GM23248 (cell line): ENCODE data around the gene GRIA3. TPM values are rescaled to one million over a fixed set of nuclear protein-coding genes. Genes with fewer than 3 reads are reported as not detected.

Experiments
- DNase-seq: peaks from one replicate; pipeline ENCODE4 v3.0.0-alpha.2; 2015
- H2AFZ ChIP-seq: fragments of 200-600 bp; sonication (generic); 2 replicates; pipeline ENCODE4 v1.6.1; 2016; ENCODE audit warnings: antibody characterized with exemption
- H3F3A ChIP-seq: fragments of 200-600 bp; sonication (generic); 2 replicates; pipeline ENCODE4 v1.6.1; 2016; ENCODE audit warnings: mild to moderate bottlenecking, antibody characterized with exemption, mixed run types; ENCODE audit not compliant: insufficient read depth
- H3K27ac ChIP-seq: fragments of 200-600 bp; sonication (generic); 2 replicates; pipeline ENCODE4 v1.5.1; 2016; ENCODE audit warnings: mild to moderate bottlenecking
- H3K27me3 ChIP-seq: fragments of 200-600 bp; sonication (generic); replicated peaks from 2 replicates; pipeline ENCODE4 v1.6.1; 2016; ENCODE audit warnings: mild to moderate bottlenecking; ENCODE audit not compliant: insufficient read depth
- H3K36me3 ChIP-seq: fragments of 200-600 bp; sonication (generic); 2 replicates; pipeline ENCODE4 v1.6.1; 2016; ENCODE audit warnings: low read depth, mild to moderate bottlenecking
- H3K4me1 ChIP-seq: fragments of 200-600 bp; sonication (generic); 2 replicates; pipeline ENCODE4 v1.6.1; 2016; ENCODE audit warnings: mild to moderate bottlenecking; ENCODE audit not compliant: insufficient read depth
- H3K4me2 ChIP-seq: fragments of 200-600 bp; sonication (generic); one replicate; pipeline ENCODE4 v1.6.1; 2016; ENCODE audit warnings: mild to moderate bottlenecking; ENCODE audit not compliant: unreplicated experiment
- H3K4me3 ChIP-seq: fragments of 200-600 bp; sonication (generic); 2 replicates; pipeline ENCODE4 v1.5.1; 2016; ENCODE audit warnings: mild to moderate bottlenecking
- H3K79me2 ChIP-seq: fragments of 200-600 bp; sonication (generic); 2 replicates; pipeline ENCODE4 v1.6.1; 2016; ENCODE audit warnings: mild to moderate bottlenecking; ENCODE audit not compliant: insufficient read depth
- H3K9ac ChIP-seq: fragments of 200-600 bp; sonication (generic); 2 replicates; pipeline ENCODE4 v1.6.1; 2016; ENCODE audit warnings: mild to moderate bottlenecking
- H3K9me2 ChIP-seq: fragments of 200-600 bp; sonication (generic); 2 replicates; pipeline ENCODE4 v1.6.1; 2016; ENCODE audit warnings: mixed run types, mild to moderate bottlenecking, moderate library complexity; ENCODE audit not compliant: insufficient read depth
- H3K9me3 ChIP-seq: fragments of 200-600 bp; sonication (generic); one replicate; pipeline ENCODE4 v1.6.1; 2017; ENCODE audit warnings: low read depth
- H4K20me1 ChIP-seq: fragments of 200-600 bp; sonication (generic); 2 replicates; pipeline ENCODE4 v1.6.0; 2016; ENCODE audit not compliant: insufficient read depth
- EZH2 ChIP-seq: fragments of 200-600 bp; sonication (generic); IDR thresholded peaks from 2 replicates; pipeline ENCODE4 v1.6.1; 2018; ENCODE audit warnings: antibody characterized with exemption, mild to moderate bottlenecking; ENCODE audit not compliant: insufficient read depth, poor library complexity, severe bottlenecking
- EZH2phosphoT487 ChIP-seq: fragments of 200-600 bp; sonication (generic); IDR thresholded peaks from 2 replicates; pipeline ENCODE4 v1.6.1; 2018; ENCODE audit warnings: antibody characterized with exemption, moderate library complexity, mild to moderate bottlenecking, low read depth; ENCODE audit not compliant: insufficient read depth
- WGBS, 2 experiments: methylation state at CpG; one replicate each; pipeline ENCODE4 v1.1.6; 2015 to 2017; ENCODE audit warnings: low lambda C conversion rate in 2 of 2, low coverage in 1 of 2; ENCODE audit errors: missing lambda C conversion rate in 2 of 2; 5-methylcytosine and 5-hydroxymethylcytosine counted together
- in situ Hi-C: fragments of 300-500 bp; cut with MboI; formaldehyde crosslinking; loops from 2 replicates; pipeline ENCODE4 v1.15.0; 2020
- polyA plus RNA-seq: library from polyadenylated mRNA; unstranded; fragments of >200 nt; fragmentation: Nextera tagmentation; extraction: Ambion mirVana; gene quantifications from 2 replicates; pipeline ENCODE4 v1.2.1, GENCODE V29; 2016
- total RNA-seq: library from RNA; depleted of rRNA; stranded (reverse); fragments of >200 nt; shearing (Covaris generic); gene quantifications from 2 replicates; pipeline ENCODE4 v1.2.3, GENCODE V29; 2014

The GRIA3 gene
- total and polyA plus RNA-seq, 2 experiments from 2014 or later = 36.0 to 52.4 TPM

DNA sequence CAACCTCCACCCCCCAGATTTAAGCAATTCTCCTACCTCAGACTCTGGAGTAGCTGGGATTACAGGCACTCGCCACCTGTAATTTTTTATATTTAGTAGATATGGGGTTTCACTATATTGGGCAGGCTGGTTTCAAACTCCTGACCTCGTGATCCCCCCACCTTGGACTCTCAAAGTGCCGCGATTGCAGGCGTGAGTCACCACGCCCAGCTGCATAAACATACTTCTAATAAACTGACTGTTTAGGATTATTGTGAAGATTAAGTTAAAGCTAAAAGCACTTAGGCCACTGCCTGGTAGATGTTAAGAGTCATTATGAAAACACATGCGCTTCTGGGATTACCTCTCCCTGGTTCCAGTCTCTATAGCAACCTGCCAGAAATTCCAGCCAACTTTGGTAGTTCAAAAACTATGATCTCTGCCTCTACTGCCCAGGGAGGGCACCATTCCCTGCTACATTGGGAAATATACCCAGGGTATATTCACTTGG lies 30.2 kb upstream of the GRIA3 start:
- Histone ChIP-seq H3K4me2 (no peak overlapping the region), H3K79me2 (no peaks in the 10 kb centered on the region), H3K9me2 (no peaks in the 10 kb centered on the region), H3K27me3 (no peaks in the 10 kb centered on the region), H3F3A (no peaks in the 10 kb centered on the region), H4K20me1 (no peaks in the 10 kb centered on the region), H3K36me3 (no peaks in the 10 kb centered on the region), H3K4me3 (no peak overlapping the region), H3K27ac (no peak overlapping the region), H3K4me1 (0 out of 2 replicates have a peak, but pooled peaks cover 7% of the 10 kb centered on the region), H3K9me3 (no peaks in the 10 kb centered on the region), H2AFZ (no peak overlapping the region), H3K9ac (no peak overlapping the region)
- in situ Hi-C loops = no loop called here
- TF ChIP-seq EZH2 (no peak), EZH2phosphoT487 (no peak)
- WGBS, 2 experiments = 88 to 98% methylated on average over 7 of the region's 7 CpGs
- no peak for DNase-seq

- H3K36me3 ChIP-seq = no peaks in the 10 kb centered on the region
- no peaks in the 10 kb centered on the region for H3K27me3 ChIP-seq
- no peaks in the 10 kb centered on the region for H4K20me1 ChIP-seq
- TF ChIP-seq EZH2 (no peak), EZH2phosphoT487 (no peak)
- H3K9ac ChIP-seq = no peak overlapping the region
- no peaks in the 10 kb centered on the region for H3K79me2 ChIP-seq
- no peak overlapping the region for H3K4me3 ChIP-seq
- H2AFZ ChIP-seq = no peak overlapping the region
- no peaks in the 10 kb centered on the region for H3K9me3 ChIP-seq
- H3K4me1 ChIP-seq = 0 out of 2 replicates have a peak, but pooled peaks cover 7% of the 10 kb centered on the region
- in situ Hi-C loops = no loop called here
- H3K27ac ChIP-seq = no peak overlapping the region
- DNase-seq = peak; percentile 42
- WGBS, 2 experiments = 0 to 18% methylated on average over 1 of the region's 1 CpG
- H3F3A ChIP-seq = no peaks in the 10 kb centered on the region
- H3K4me2 ChIP-seq = no peak overlapping the region
- no peaks in the 10 kb centered on the region for H3K9me2 ChIP-seq
Measured at GRCh38 chrX:123155327-123155726, 28.8 kb upstream of the GRIA3 start.

- no peaks in the 10 kb centered on the region for H4K20me1 ChIP-seq
- WGBS, 2 experiments = 91 to 94% methylated on average over 3 of the region's 3 CpGs
- H3K36me3 ChIP-seq = no peaks in the 10 kb centered on the region
- H3K4me3 ChIP-seq = no peak overlapping the region
- H3F3A ChIP-seq = no peaks in the 10 kb centered on the region
- H3K27ac ChIP-seq = no peak overlapping the region
- no peak overlapping the region for H3K4me2 ChIP-seq
- DNase-seq = peak; percentile 5
- TF ChIP-seq EZH2phosphoT487 = no peak
- no peak for TF ChIP-seq EZH2
- 0 out of 2 replicates have a peak, but pooled peaks cover 7% of the 10 kb centered on the region for H3K4me1 ChIP-seq
- H3K9me3 ChIP-seq = no peaks in the 10 kb centered on the region
- no peaks in the 10 kb centered on the region for H3K9me2 ChIP-seq
- no peak overlapping the region for H3K9ac ChIP-seq
- H3K79me2 ChIP-seq = no peaks in the 10 kb centered on the region
- in situ Hi-C loops = no loop called here
- no peak overlapping the region for H2AFZ ChIP-seq
- H3K27me3 ChIP-seq = no peaks in the 10 kb centered on the region
Measured at GRCh38 chrX:123157586-123157985, 26.5 kb upstream of the GRIA3 start.

DNA sequence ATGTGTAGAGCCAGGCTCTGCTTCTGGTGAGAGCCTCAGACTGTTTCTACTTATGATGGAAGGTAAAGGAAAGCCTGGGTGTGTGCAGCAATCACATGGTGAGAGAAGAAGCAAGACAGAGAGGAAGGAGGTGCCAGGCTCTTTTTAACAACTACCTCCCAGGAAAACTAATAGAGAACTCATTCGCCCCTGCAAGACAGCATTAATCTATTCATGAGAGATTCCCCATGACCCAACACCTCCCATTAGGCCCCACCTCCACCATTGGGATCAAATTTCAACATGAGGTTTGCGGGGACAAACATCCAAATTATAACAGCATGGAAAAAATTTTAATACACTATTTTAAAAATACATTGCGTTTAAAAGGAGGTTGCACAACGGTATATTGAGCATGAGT lies 24.7 kb upstream of the GRIA3 start:
- Histone ChIP-seq H3K4me1 (0 out of 2 replicates have a peak, but pooled peaks cover 7% of the 10 kb centered on the region), H3K9ac (no peak overlapping the region), H3K36me3 (no peaks in the 10 kb centered on the region), H3K4me3 (no peak overlapping the region), H3K4me2 (no peak overlapping the region), H3K27me3 (no peaks in the 10 kb centered on the region), H3F3A (no peaks in the 10 kb centered on the region), H3K79me2 (no peaks in the 10 kb centered on the region), H3K9me3 (no peaks in the 10 kb centered on the region), H3K27ac (no peak overlapping the region), H2AFZ (no peak overlapping the region), H3K9me2 (no peaks in the 10 kb centered on the region), H4K20me1 (no peaks in the 10 kb centered on the region)
- no peak for DNase-seq
- in situ Hi-C loops = no loop called here
- TF ChIP-seq EZH2phosphoT487 (no peak), EZH2 (no peak)
- 82 to 91% methylated on average over 4 of the region's 4 CpGs for WGBS, 2 experiments

DNA sequence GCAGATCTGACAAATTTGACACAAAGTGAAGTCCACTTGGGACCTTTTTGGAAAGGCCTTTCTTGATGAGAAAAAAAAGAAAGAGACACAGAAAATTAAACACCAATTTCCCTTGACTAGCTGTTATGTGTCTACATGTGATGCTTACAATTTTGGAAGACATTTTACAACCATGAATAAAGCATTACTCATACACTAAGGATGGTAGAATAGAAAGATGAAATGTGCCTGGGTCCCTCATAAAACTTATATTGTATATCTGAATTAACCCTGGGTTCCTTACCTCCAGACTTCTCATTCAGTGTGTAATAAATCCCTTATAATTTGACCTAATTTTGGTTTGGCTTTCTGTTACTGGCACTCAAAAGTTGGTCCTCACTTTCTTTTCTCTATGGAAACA lies 16.5 kb upstream of the GRIA3 start:
- Histone ChIP-seq H3K27ac (no peak overlapping the region), H3K79me2 (no peaks in the 10 kb centered on the region), H3K9ac (no peak overlapping the region), H4K20me1 (no peaks in the 10 kb centered on the region), H3K9me2 (no peaks in the 10 kb centered on the region), H3F3A (peaks cover 31% of the 10 kb centered on the region), H3K9me3 (no peaks in the 10 kb centered on the region), H3K4me1 (peaks cover 15% of the 10 kb centered on the region; the same call in 1 of the 2 replicates), H3K36me3 (no peaks in the 10 kb centered on the region), H3K4me2 (no peak overlapping the region), H3K27me3 (no peaks in the 10 kb centered on the region), H3K4me3 (no peak overlapping the region), H2AFZ (no peak overlapping the region)
- in situ Hi-C loops = no loop called here
- peak; percentile 30 for DNase-seq
- TF ChIP-seq EZH2 (no peak), EZH2phosphoT487 (no peak)
